ENCODE results near the gene TSFM. TPM values are rescaled to one million over a fixed set of nuclear protein-coding genes. Genes with fewer than 3 reads are reported as not detected.
A peak's percentile ranks its signal among the peaks of the same experiment; 100 is the strongest.

The TSFM gene
- total and polyA plus RNA-seq, 2 of the 13 experiments (the other 11 are each of a cell fraction or from before 2014, with no cell fraction given): 29.8 to 68.3 TPM

DNA sequence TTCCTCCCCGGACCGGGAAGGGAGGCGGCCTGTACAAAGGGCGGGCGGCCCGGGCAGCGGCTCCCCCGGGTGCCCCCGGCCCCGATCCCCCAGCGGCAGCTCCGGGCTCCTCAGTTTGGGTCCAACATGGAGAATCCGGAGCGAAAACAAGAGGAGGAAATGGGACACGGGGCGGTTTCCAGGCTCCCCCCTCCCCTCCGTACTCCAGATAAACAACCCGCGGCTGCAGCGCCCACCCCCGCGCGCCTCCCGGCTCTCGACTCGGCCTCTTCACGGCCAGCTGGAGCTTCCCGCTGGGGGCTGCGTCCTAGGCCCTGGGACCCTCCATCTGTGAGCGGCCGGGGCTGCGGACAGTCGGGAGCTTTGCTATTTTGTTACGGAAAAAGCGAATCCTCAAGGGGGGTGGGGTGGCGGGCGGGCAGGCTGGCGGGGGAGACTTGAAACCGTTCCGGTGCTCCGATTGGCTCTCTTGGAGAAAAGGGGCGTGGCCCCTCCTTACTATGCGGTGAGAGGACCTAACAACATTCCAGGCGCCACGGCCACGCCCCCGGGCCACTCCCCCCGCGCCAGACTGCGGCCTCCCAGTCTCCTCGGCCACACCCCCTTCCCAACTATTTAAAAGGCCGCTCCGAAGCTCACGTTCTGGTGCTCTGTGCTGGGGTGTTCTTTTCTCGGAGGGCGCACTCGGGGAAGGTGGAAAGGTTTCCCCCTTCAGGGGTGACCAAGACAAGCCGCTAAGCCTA, 64.2 kb downstream of the TSFM start, which contains the start of gene CTDSP2 (continued):
- TF ChIP-seq, protein P1, sequence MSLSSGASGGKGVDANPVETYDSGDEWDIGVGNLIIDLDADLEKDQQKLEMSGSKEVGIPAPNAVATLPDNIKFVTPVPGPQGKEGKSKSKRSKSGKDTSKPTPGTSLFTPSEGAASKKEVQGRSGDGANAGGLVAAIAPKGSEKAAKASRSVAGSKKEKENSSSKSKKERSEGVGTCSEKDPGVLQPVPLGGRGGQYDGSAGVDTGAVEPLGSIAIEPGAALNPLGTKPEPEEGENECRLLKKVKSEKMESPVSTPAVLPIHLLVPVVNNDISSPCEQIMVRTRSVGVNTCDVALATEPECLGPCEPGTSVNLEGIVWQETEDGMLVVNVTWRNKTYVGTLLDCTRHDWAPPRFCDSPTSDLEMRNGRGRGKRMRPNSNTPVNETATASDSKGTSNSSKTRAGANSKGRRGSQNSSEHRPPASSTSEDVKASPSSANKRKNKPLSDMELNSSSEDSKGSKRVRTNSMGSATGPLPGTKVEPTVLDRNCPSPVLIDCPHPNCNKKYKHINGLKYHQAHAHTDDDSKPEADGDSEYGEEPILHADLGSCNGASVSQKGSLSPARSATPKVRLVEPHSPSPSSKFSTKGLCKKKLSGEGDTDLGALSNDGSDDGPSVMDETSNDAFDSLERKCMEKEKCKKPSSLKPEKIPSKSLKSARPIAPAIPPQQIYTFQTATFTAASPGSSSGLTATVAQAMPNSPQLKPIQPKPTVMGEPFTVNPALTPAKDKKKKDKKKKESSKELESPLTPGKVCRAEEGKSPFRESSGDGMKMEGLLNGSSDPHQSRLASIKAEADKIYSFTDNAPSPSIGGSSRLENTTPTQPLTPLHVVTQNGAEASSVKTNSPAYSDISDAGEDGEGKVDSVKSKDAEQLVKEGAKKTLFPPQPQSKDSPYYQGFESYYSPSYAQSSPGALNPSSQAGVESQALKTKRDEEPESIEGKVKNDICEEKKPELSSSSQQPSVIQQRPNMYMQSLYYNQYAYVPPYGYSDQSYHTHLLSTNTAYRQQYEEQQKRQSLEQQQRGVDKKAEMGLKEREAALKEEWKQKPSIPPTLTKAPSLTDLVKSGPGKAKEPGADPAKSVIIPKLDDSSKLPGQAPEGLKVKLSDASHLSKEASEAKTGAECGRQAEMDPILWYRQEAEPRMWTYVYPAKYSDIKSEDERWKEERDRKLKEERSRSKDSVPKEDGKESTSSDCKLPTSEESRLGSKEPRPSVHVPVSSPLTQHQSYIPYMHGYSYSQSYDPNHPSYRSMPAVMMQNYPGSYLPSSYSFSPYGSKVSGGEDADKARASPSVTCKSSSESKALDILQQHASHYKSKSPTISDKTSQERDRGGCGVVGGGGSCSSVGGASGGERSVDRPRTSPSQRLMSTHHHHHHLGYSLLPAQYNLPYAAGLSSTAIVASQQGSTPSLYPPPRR (CRISPR knock-in tag; IDR thresholded peaks at IDR 0.05; ENCODE audit: borderline replicate concordance): 0 out of 2 replicates have a peak, but pooled peaks have one; percentile 17
- TF ChIP-seq ZNF124 (CRISPR knock-in tag; IDR thresholded peaks at IDR 0.05) (no peak), ZNF670 (CRISPR knock-in tag; IDR thresholded peaks at IDR 0.05; ENCODE audit: borderline replicate concordance) (no peak), MED13 (CRISPR knock-in tag; IDR thresholded peaks at IDR 0.05) (0 out of 2 replicates have a peak, but pooled peaks have one; percentile 14), ZNF282 (IDR thresholded peaks at IDR 0.05; ENCODE audit: partially characterized antibody) (no peak), ISL2 (CRISPR knock-in tag; IDR thresholded peaks at IDR 0.05) (no peak), SIN3A (IDR thresholded peaks at IDR 0.05; ENCODE audit: borderline replicate concordance, low read depth, low read length) (peak; percentile 63; the same call in 1 of the 2 replicates), LCORL (IDR thresholded peaks at IDR 0.05) (no peak), LCORL (CRISPR knock-in tag; IDR thresholded peaks at IDR 0.05) (no peak), KDM5A (IDR thresholded peaks at IDR 0.05; ENCODE audit: borderline replicate concordance, low read length) (peak; percentile 81; the same call in 1 of the 2 replicates), SYNCRIP (IDR thresholded peaks at IDR 0.05; ENCODE audit: insufficient read depth, low read depth, low read length) (no peak), KDM3A (CRISPR knock-in tag; IDR thresholded peaks at IDR 0.05; ENCODE audit: low read depth) (no peak), ZNF383 (CRISPR knock-in tag; IDR thresholded peaks at IDR 0.05; ENCODE audit: borderline replicate concordance) (no peak), ZNF121 (CRISPR knock-in tag; IDR thresholded peaks at IDR 0.05) (0 out of 2 replicates have a peak, but pooled peaks have one; percentile 9), ZNF496 (CRISPR knock-in tag; IDR thresholded peaks at IDR 0.05; ENCODE audit: insufficient replicate concordance) (no peak)
- TF ChIP-seq, protein P2, sequence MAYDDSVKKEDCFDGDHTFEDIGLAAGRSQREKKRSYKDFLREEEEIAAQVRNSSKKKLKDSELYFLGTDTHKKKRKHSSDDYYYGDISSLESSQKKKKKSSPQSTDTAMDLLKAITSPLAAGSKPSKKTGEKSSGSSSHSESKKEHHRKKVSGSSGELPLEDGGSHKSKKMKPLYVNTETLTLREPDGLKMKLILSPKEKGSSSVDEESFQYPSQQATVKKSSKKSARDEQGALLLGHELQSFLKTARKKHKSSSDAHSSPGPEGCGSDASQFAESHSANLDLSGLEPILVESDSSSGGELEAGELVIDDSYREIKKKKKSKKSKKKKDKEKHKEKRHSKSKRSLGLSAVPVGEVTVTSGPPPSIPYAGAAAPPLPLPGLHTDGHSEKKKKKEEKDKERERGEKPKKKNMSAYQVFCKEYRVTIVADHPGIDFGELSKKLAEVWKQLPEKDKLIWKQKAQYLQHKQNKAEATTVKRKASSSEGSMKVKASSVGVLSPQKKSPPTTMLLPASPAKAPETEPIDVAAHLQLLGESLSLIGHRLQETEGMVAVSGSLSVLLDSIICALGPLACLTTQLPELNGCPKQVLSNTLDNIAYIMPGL (CRISPR knock-in tag; IDR thresholded peaks at IDR 0.05; ENCODE audit: borderline replicate concordance in 1 of 2, low read depth in 1 of 2): peak in 1 of 2 experiments; percentile 21; a peak in 2 of 4 replicates
- TF ChIP-seq, protein P3, sequence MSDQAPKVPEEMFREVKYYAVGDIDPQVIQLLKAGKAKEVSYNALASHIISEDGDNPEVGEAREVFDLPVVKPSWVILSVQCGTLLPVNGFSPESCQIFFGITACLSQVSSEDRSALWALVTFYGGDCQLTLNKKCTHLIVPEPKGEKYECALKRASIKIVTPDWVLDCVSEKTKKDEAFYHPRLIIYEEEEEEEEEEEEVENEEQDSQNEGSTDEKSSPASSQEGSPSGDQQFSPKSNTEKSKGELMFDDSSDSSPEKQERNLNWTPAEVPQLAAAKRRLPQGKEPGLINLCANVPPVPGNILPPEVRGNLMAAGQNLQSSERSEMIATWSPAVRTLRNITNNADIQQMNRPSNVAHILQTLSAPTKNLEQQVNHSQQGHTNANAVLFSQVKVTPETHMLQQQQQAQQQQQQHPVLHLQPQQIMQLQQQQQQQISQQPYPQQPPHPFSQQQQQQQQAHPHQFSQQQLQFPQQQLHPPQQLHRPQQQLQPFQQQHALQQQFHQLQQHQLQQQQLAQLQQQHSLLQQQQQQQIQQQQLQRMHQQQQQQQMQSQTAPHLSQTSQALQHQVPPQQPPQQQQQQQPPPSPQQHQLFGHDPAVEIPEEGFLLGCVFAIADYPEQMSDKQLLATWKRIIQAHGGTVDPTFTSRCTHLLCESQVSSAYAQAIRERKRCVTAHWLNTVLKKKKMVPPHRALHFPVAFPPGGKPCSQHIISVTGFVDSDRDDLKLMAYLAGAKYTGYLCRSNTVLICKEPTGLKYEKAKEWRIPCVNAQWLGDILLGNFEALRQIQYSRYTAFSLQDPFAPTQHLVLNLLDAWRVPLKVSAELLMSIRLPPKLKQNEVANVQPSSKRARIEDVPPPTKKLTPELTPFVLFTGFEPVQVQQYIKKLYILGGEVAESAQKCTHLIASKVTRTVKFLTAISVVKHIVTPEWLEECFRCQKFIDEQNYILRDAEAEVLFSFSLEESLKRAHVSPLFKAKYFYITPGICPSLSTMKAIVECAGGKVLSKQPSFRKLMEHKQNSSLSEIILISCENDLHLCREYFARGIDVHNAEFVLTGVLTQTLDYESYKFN (CRISPR knock-in tag; conservative IDR thresholded peaks at IDR 0.05): peak; percentile 47
- TF ChIP-seq, protein P4, sequence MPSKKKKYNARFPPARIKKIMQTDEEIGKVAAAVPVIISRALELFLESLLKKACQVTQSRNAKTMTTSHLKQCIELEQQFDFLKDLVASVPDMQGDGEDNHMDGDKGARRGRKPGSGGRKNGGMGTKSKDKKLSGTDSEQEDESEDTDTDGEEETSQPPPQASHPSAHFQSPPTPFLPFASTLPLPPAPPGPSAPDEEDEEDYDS (CRISPR knock-in tag; IDR thresholded peaks at IDR 0.05): peak; percentile 98
